HG02759 (cell line): ENCODE data around the gene HDGFL1.

Experiments
- ATAC-seq: cut with Tn5 transposase; IDR thresholded peaks from one replicate; pipeline ENCODE4 v1.9.1; 2021; ENCODE audit warnings: mild to moderate bottlenecking, moderate library complexity; ENCODE audit not compliant: unreplicated experiment

HDGFL1 gene

GRCh38 chr6:22569281-22570184 is at the start of gene HDGFL1:
TSS of gene HDGFL1 (plus strand) at chr6:22569566. CDS start at chr6:22569576, 10 bp downstream.
- ATAC-seq, result no peak

- ATAC-seq, result no peak
Observed at GRCh38 chr6:22521035-22521434, 48.3 kb upstream of the HDGFL1 start.

GRCh38 chr6:22526736-22527135 is 42.6 kb upstream of the HDGFL1 start:
- no peak for ATAC-seq

GRCh38 chr6:22529866-22530265 is 39.5 kb upstream of the HDGFL1 start:
- ATAC-seq, result no peak

- no peak for ATAC-seq
Observed at GRCh38 chr6:22530506-22530905, 38.9 kb upstream of the HDGFL1 start.

- ATAC-seq, result no peak
Observed at GRCh38 chr6:22536122-22536521, 33.2 kb upstream of the HDGFL1 start.

- ATAC-seq, result no peak
Observed at GRCh38 chr6:22544476-22544875, 24.9 kb upstream of the HDGFL1 start.

GRCh38 chr6:22545051-22545450 is 24.3 kb upstream of the HDGFL1 start:
- no peak for ATAC-seq

GRCh38 chr6:22546236-22546635 is 23.1 kb upstream of the HDGFL1 start:
- ATAC-seq, result no peak

GRCh38 chr6:22550971-22551670 is 18.2 kb upstream of the HDGFL1 start:
- no peak for ATAC-seq

- ATAC-seq, result no peak
Observed at GRCh38 chr6:22556266-22556665, 13.1 kb upstream of the HDGFL1 start.

- ATAC-seq, result no peak
Observed at GRCh38 chr6:22557007-22557406, 12.4 kb upstream of the HDGFL1 start.

GRCh38 chr6:22558288-22558882 is 11.0 kb upstream of the HDGFL1 start:
- no peak for ATAC-seq

GRCh38 chr6:22568854-22569253 is 512 bp upstream of the HDGFL1 start:
- ATAC-seq, result no peak

GRCh38 chr6:22570185-22570551 is 802 bp downstream of the HDGFL1 start:
- no peak for ATAC-seq

- ATAC-seq, result no peak
Observed at GRCh38 chr6:22575190-22575589, 5.8 kb downstream of the HDGFL1 start.

GRCh38 chr6:22579439-22579838 is 10.1 kb downstream of the HDGFL1 start:
- no peak for ATAC-seq

- ATAC-seq, result no peak
Observed at GRCh38 chr6:22580337-22580736, 11.0 kb downstream of the HDGFL1 start.

GRCh38 chr6:22582417-22583205 is 13.2 kb downstream of the HDGFL1 start:
- ATAC-seq, result no peak

- ATAC-seq, result no peak
Observed at GRCh38 chr6:22583230-22583629, 13.9 kb downstream of the HDGFL1 start.

GRCh38 chr6:22583927-22584326 is 14.6 kb downstream of the HDGFL1 start:
- ATAC-seq, result no peak
